ENCODE measurements around the gene BCAS4.

GRCh38 chr20:50797142-50797541, 2.3 kb downstream of the BCAS4 start:
- TF ChIP-seq CTCF (IDR thresholded peaks at IDR 0.05), result no peak
- no peak for TF ChIP-seq POLR2A (IDR thresholded peaks at IDR 0.05)
